ENCODE data around the gene CPEB2.

Gene CPEB2

DNA sequence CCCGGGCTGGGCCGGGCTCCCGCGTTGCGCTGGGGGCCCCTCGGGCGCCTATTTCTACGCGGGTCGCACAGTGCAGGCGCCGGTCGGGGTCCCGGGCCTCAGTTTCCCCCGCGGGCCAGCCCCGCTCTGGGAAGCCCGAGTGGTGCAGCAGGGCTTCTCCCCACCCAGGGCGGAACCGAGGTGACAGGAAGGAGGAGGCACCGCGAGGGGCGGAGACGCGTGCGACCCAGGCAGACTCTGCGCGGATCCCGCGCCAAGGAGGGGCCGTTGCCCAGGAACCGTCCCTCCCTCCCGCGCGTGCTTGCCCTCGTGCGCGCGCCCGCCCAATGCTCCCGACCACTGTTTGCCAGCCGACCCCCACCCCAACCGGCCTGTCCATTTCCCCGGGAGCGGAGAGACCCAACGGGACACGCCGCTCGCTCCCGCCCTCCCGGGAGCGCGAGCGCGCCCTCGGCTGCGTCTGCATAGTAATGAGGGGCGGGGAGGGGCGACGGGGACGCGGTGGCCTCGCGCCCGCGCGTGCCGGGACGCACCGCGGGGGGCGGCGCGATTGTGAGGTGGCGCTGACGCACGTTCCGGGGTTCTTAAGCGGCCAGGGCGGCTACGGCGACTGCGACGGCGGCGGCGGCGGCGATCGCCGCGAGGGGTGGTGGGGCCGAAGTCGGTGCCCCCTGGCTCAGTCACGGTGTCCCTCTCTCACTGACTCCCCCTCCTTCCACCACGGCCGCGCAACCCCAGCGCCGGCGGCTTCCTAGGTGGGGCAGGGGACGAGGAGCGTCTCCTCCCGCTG, at the start of gene CPEB2:
TSS of gene CPEB2 (plus strand) at position 613 of the 790 bp plus-strand sequence. CDS start 193 bp downstream, outside the sequence.
- DNase-seq: peak; percentile 60

DNA sequence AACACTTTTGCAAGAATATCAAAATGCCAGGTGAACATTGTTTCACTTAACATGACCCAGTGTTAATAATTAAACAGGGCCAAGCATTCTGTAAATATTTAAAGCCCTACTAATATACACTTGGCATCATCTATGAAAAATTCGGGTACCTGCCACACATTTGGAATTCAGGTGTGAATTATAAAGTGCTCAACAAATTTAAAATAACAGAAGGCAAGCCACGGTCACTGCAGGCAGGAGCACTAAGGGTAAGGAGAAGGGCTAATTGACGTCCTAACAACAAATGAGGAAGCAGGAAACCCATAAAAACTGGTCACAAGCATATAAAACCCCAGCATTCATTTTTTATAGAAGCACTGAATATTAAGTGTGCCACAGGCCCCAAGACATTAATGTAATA, 43.8 kb upstream of the CPEB2 start:
- no peak for DNase-seq

DNA sequence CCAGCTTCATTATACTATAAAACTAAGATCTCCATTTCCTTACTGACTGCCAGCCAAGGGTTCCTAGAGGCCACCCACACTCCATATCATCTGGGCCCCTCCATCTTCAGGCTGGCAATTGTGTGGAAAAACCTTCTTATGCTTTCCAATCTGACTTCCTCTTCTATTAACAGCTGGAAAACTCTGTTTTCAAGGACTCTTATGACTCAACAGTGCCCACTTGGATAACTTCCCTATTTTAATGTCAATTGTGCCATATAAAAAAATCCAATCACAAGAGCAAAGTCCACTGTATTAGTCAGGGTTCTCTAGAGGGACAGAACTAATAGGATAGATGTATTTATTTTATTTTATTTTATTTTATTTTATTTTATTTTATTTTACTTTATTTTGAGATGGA, 41.0 kb upstream of the CPEB2 start:
- DNase-seq: no peak

DNA sequence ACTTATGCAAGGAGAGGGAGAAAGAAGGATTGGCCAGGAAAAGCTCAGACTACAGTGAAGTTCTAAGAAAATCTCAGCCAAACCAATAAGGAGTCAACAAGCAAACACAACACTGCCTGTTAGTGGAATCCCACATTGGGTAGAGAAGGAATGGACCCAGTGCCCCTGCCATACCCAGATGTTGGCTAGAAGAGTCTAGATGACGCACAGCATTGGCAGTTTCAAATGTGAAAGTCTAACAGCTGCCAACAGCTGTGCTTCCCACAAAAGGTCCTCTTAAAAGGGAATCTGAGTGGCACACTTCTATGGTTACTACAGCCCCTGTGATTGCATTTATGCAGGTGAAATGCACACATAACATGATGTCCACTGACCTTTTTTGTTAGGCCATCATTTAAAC, 37.2 kb upstream of the CPEB2 start:
- DNase-seq: no peak

DNA sequence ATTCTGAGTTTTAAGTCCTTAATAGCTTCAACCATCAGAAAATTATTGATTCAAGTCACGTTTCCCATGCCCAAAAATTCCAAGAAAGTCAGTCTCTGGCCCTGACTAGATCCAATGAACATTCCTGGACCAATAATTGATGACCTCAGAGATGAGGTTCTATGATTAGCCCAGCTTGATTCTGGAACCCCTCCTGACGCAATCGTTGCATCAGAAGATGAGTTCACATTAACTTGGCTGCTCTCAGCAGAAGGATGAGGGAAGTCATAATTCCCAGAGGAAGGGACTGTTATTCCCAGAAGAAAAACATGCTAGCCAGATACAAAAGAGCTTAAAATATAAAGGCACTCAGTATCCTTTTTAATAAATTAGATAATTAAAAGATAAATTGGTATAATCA, 34.3 kb upstream of the CPEB2 start:
- no peak for DNase-seq

DNA sequence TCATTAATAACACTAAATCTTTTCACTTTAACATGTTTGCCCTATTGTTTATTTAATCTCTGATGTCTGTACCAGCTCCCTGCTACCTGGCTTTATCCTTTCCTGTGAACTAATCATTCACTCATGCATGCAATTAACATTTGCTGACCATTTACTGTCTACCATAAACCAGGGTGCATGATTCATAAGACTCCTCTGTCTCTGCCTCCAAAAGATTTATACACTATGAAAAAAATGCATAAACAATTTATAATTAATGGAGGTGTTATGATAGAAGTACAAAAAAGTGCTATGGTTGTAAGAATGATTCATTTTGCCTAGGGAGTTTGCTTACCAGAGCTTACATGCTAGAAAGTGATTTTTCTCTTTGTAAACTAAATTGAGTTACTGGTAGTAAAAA, 24.5 kb upstream of the CPEB2 start:
- no peak for DNase-seq

DNA sequence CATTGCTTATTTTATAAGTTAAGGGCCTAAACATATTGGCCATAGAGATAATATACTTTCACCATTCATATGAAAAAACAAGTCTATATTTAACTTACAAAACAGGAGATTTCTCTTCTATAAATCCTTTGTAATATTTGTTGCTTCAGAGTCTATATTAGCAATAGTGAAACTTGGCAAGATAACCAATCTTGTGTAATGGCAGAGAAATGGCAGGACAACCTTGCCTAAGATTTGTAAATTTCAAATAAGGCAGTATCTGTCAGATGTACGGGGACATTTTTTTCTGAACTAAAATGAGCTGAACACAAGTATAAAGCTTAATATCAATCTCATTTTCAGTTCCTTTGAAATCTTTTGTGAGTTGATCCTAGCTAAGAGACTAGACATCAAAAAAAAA, 17.8 kb upstream of the CPEB2 start:
- DNase-seq: no peak

DNA sequence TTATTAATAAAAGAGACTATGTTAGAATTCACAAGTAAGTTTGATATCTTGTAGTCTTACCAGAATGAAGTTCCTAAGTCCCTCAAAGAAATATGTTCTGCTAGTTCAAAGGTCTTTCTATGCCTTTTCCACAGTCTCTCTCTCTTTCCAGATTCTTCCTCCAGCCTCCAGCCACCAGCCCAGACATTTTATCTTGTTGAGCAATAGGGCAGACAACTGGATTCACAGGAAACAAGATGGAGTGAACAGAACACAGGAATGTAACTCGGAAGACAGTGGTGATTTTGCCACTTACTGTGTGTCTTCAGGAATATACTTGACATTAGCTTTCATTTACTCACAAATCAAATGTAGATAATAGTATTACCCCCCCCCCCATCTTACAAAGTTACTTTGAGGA, 17.1 kb upstream of the CPEB2 start:
- DNase-seq: no peak

DNA sequence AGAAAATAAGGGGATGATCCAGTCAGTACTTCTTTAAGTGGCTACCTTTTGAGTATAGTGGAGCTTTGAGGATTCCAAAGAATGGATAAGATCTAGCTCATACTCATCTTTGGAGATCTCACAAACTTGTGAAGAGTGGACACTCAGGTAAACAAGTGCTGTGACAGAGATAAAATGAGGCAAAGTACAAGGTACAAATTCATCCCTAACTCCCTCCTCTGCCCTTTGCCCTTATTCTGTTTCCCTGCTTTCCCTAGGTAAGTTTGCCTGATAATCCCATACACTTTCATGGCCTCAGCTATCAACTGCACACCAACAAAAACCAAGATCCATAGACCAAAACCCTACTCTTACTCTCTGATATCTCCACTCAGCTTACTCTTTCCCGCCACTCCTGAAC, 16.4 kb upstream of the CPEB2 start:
- no peak for DNase-seq

DNA sequence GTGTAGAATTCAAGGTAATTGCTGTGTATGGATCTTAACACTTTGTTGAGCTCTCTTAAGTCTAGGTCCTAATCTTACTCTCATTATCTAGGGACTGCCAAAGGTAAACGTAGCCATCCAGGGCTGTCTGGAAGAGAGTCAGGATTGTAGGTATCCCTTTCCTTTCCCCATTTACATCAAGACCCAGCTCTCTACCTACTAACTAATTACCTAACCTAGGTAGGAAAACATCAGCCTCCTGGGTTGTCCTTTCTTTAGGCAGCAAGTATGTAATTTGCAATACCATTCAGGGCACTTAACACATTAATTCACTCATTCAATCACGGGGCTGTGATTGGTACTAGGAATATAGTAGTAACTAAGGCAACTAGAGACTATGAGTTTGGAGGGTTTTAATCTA, 15.2 kb upstream of the CPEB2 start:
- no peak for DNase-seq

DNA sequence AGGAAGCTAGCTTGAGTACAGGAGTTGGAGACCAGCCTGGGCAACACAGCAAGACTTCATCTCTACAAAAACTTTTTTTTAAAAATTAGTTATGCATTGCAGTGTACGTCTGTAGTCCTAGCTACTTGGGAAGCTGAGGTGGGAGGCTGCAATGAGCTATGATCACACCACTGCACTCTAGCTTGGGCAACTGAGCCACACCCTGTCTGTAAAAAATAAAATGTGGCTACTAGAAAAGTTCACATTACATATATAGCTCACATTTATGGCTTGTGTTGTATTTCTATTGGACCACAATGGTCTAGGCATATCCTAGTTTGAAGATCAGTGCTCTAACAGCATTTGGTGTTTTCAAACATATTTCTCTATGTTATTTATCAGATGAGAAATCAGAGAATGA, 11.8 kb upstream of the CPEB2 start:
- no peak for DNase-seq

DNA sequence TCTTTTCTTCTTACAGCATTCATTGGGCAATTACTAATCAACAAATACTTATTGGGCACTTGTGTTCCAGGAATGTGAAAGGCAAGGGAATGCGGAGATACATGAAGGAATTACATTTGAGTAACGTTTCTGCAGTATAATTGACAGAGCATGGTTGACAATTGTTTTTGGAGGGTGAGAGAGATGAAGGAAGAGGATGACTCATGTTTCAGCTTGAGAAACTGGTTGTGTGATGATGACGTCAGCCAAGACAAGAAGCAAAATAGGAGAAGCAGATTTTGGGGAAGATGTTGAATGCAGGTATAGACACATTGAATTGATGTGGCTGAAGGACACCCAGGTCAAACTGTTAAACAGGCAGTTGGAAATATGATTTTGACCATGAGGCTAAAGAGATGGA, 8.0 kb upstream of the CPEB2 start:
- DNase-seq: no peak

DNA sequence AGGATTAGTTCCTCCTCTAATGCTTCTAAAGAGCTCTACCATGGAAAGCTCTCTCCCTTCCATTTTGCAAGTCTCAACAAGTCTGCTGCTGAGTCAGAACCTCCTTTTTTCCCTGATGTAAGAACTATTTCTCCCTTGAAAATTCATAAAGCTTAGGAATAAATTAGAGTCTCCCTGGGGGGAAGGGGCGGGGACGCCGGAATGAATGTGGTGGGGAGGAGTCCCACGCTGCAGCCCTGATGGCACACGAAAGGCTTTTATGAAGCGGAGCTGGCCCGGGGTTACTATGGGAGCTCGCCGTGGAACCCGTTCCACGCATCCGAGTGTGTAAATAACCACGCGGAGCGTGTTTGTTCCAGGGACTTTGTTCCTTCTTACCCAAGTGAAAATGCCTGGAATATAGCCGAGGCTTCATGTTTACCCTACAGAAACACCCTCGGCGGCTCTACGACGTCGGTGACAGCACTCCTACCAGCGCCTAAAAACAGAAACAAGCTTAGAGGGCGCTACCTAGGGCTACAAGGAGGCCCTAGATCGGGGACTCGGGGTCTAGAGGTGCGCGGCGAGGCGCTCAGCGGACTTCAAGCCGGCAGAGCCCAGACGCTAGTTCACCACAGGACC, 923 bp upstream of the CPEB2 start:
- DNase-seq: no peak

DNA sequence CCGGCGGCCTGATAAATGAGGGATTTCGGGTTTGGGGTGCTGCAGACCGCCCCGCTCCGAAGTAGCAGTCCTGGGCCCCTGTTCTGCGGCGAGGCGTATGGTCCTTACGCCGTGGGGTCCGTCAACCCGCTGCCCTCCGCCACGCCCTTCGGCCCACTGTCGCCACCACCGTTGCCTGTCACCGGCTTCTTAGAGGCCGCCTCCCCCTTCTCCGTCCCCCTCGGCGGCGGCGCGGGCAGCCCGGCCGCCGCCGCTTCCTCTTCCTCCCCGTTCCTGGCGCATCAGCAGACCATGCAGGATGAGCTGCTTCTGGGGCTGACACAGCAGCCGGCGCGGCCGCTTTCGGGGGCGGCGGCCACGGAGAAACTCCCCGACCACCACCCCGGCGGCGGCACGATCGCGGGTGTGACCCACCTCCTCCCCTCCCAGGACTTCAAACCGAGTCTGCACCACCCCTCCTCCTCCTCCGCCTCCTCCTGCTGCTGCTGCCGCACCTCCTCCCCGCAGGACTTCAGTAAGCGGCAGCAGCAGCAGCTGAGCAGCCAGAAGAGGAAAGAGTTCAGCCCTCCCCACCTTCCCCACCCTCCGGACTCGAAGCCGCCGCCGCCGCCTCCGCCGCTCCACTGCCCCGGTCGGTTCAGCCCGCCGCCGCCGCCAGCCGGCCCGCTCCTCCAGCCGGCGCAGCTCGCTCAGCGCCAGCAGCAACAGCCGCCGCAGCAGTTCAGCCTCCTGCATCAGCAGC, 549 bp downstream of the CPEB2 start:
- DNase-seq: no peak

DNA sequence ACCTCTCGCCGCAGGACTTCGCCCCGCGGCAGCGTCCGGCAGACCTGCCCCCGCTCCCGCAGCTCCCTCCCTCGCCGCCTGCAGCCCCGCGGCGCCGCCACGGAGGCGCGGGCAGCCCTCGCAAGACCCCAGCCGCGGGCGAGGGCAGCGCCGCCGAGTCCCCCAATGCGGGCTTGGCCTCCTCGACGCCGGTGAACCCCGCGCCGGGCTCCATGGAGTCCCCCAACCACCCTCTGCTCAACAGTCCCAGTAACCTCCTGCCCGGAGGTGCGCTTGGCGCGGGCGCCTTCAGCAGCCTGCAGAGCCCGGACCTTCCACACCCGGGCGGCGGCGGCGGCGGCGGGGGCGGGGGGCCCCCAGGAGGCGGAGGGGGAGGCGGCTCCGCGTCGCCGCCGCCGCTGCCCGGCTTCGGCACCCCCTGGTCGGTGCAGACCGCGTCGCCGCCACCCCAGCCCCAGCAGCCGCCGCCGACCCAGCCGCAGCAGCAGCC, 1.2 kb downstream of the CPEB2 start:
- no peak for DNase-seq

DNA sequence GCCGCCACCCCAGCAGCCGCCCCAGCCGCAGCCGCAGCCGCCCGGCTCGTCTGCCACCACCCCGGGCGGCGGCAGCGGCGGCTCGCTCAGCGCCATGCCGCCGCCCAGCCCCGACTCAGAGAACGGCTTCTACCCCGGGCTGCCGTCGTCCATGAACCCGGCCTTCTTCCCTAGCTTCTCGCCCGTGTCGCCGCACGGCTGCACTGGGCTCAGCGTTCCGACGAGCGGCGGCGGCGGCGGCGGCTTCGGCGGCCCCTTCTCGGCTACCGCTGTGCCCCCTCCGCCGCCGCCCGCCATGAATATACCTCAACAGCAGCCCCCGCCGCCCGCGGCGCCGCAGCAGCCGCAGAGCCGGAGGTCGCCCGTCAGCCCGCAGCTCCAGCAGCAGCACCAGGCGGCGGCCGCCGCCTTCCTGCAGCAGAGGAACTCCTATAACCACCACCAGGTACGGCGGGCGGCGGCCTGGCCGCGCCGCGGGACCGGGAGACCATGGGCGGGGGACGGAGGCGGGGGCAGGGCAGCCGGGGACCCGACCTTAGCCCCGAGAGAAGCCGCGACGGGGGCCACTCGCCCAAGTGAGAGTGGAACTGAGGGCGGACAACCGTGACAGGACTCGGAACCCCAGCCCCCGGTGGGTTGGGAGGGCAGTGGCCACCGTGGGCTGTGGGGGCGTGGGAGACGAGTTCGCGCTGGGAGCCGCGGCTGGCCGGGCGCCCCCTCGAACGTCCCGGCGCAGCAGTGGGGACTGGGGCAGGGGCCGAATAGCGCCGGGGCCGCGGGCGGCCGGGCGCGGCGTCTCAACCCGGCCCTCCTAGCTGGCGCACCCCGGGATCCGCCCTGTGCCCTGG, 1.8 kb downstream of the CPEB2 start:
- no peak for DNase-seq

DNA sequence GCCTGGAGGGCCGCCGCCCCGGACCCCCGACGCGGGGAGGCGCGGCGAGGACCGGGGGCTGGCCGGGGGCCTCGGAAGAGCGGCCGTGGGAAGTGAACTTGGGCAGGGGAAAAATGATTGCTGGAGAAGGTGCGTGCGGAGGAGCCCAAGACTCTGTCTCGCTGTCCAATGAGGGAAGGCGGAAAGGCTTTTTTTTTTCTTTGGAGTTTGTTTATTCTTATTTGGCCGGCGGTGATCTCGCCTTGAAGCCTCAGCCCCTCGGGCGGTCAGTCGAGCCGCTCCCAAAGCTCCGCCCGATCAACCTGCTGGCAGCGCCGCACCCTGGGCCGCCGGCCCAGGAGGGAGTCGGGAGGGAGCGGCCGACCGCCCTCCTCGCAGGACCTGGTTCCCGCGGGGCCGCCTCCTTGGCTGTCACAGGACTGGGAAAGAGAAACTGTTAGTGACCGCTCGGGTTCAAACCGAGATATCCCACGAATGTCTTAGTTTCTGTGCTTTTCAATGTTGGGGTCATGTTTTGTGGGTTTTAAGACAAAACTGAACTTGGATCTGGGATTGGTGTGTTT, 2.5 kb downstream of the CPEB2 start:
- no peak for DNase-seq

DNA sequence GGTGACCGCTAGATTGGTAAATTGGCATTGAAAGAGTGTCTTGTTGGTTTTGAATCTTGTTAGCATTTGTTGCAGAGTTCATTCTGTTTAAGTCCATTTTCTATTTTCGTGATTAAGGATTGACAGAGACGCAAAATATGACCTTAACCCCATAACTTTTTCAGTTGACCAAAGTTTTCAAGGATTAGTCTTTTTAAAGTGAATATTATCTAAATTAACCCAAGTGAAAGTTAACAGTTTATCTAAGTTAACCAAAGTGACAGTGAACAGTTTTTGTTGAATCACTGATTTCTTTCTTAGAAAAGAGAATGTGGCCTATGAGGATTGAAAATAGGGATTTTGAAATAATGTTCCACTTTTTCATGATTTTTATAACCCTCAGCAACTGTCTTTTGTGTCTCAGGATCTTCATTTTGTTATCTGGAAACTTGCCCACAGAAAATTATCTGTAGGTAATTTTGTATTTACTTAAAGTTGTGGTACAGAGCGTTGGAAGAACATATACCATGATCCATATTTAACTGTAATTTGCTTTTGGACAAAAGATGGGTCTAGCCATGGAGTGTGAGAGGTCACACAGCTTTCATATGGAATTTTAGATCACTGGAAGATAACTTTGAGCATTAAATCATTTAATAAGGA, 3.3 kb downstream of the CPEB2 start:
- no peak for DNase-seq

DNA sequence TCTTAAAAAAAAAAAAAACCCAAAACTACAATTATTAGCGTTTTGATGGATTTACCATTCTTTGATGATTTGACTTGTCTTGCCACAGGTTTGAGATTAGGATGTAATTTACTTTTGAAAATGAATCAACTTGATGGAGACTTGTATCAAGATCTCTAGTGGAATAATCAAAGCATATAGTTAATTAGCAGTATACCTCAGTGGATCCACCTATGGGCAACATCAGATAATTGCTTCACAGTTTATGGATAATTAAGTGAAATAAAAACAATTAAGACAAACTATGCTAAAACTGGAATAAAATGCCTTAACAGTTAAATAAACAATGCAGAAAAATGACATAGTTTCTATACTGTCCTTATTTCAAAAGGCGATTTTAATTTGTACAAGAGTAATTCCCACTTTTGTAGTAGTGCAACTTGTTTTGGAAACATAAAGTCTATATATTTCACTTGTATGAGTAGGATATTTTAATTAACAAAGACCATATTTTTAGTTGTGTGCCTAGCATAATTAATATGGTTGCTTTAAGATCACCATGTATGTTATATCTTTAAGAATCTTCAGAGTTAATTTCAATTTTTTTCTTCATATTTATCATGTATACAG, 4.2 kb downstream of the CPEB2 start:
- DNase-seq: no peak

DNA sequence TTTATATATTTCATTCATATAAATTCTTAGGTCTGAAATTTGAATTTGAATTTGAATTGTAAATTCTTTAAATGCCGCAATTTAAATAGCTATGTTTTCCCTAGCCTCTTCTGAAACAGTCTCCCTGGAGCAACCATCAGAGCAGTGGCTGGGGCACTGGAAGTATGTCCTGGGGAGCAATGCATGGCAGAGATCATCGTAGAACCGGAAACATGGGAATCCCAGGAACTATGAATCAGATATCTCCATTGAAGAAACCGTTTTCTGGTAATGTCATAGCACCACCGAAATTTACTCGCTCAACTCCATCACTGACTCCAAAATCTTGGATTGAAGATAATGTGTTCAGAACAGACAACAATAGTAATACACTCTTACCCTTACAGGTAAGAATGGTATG, 4.9 kb downstream of the CPEB2 start:
- no peak for DNase-seq

DNA sequence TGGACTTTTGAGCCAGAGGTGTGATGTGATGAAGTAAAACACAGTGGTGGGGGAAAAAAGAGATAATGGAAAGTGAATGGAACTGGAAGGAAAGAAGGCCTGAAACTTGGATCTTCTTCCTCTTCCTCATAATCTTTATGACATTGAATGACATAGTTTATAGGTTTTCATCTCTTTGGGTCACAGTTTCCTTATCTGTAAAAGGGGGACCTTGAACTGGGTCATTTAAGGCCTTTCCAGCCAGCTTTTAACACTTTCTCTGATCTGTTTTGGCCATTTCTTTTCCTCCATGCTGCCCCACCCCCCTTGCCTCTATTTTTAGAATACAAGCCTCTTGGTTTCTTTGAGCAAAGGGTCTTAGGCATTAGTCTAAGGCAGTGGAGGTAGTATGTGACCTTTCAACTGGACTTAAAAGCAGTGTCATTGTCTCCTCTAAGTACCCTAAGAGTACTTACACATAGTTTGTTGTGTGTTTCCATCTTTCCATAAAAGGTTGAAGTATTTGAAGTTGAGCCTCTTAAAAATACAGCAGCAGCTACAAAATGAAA, 7.8 kb downstream of the CPEB2 start:
- no peak for DNase-seq

Measured in NCI-H1417 treated with DMSO at 0.1 percent for 48 hours (cell line).